ENCODE data around the gene MAPK12. TPM values are rescaled to one million over a fixed set of nuclear protein-coding genes. Genes with fewer than 3 reads are reported as not detected.

MAPK12 gene
- total and polyA plus RNA-seq, 4 donors: 0.83 to 2.8 (median 1.9) TPM

- Histone ChIP-seq H3K9ac (ENCODE audit: low read depth in 1 of 2, low read length in 2 of 2) (no peak overlapping the region), H3K27me3 (ENCODE audit: control insufficient read depth in 4 of 4, insufficient read depth in 4 of 4, low read length in 3 of 4) (no peaks in the 10 kb centered on the region), H3K9me3 (ENCODE audit: control insufficient read depth in 4 of 4, low read length in 3 of 4) (no peaks in the 10 kb centered on the region), H3K4me3 (ENCODE audit: low read depth in 1 of 3, low read length in 3 of 3) (no peak overlapping the region), H3K4me1 (ENCODE audit: control insufficient read depth in 4 of 4, insufficient read depth in 4 of 4, low read length in 3 of 4) (peaks cover 19 to 44% (median 33%) of the 10 kb centered on the region in 4 donors), H3K27ac (ENCODE audit: low read depth in 1 of 2, low read length in 2 of 2) (no peak overlapping the region), H3K36me3 (ENCODE audit: control insufficient read depth in 4 of 4, insufficient read depth in 3 of 4, low read depth in 1 of 4, low read length in 3 of 4) (no peaks in the 10 kb centered on the region)
- no peak for TF ChIP-seq EGR1 (IDR thresholded peaks at IDR 0.05; ENCODE audit: low read depth in 2 of 2)
- no peak for TF ChIP-seq REST (IDR thresholded peaks at IDR 0.05)
- TF ChIP-seq SP1 (IDR thresholded peaks at IDR 0.05): no peak
- no peak for TF ChIP-seq ZBTB33 (IDR thresholded peaks at IDR 0.05)
- no peak for DNase-seq (ENCODE audit: low spot score)
- 84% methylated on average over 15 of the region's 15 CpGs for WGBS
These were observed 3.6 kb upstream of the MAPK12 start for GRCh38 chr22:50264946-50265669.

- H3K9ac ChIP-seq (ENCODE audit: low read depth in 1 of 2, low read length in 2 of 2): no peak overlapping the region
- no peaks in the 10 kb centered on the region for H3K9me3 ChIP-seq (ENCODE audit: control insufficient read depth in 4 of 4, low read length in 3 of 4)
- no peak for TF ChIP-seq ZBTB33 (IDR thresholded peaks at IDR 0.05)
- TF ChIP-seq CTCF (IDR thresholded peaks at IDR 0.05; ENCODE audit: low read depth, low read length, missing input control): no peak
- TF ChIP-seq HNF4A (conservative IDR thresholded peaks at IDR 0.05): no peak
- TF ChIP-seq EGR1 (IDR thresholded peaks at IDR 0.05; ENCODE audit: low read depth in 2 of 2): no peak
- no peak for TF ChIP-seq GABPA (IDR thresholded peaks at IDR 0.05 in 1 of 2, conservative IDR thresholded peaks at IDR 0.05 in 1 of 2)
- TF ChIP-seq RAD21 (IDR thresholded peaks at IDR 0.05): no peak
- TF ChIP-seq ATF3 (IDR thresholded peaks at IDR 0.05): no peak
- no peak for TF ChIP-seq NR2F2 (IDR thresholded peaks at IDR 0.05)
- H3K4me1 ChIP-seq (ENCODE audit: control insufficient read depth in 4 of 4, insufficient read depth in 4 of 4, low read length in 3 of 4): peaks cover 19 to 37% (median 27%) of the 10 kb centered on the region in 4 donors
- no peak overlapping the region for H3K4me3 ChIP-seq (ENCODE audit: low read depth in 1 of 3, low read length in 3 of 3)
- H3K27me3 ChIP-seq (ENCODE audit: control insufficient read depth in 4 of 4, insufficient read depth in 4 of 4, low read length in 3 of 4): no peaks in the 10 kb centered on the region
- no peak overlapping the region for H3K27ac ChIP-seq (ENCODE audit: low read depth in 1 of 2, low read length in 2 of 2)
- 87% methylated on average over 15 of the region's 15 CpGs for whole genome bisulfite sequencing
- no peak for DNase-seq (ENCODE audit: low spot score)
- H3K36me3 ChIP-seq (ENCODE audit: control insufficient read depth in 4 of 4, insufficient read depth in 3 of 4, low read depth in 1 of 4, low read length in 3 of 4): no peaks in the 10 kb centered on the region
These were observed 2.7 kb upstream of the MAPK12 start for GRCh38 chr22:50264104-50264745.

Measured in liver (tissue), 9 donors.